Naive thymus-derived CD4-positive, alpha-beta T cell (primary cell): ENCODE measurements around the gene ATXN1L. TPM values are rescaled to one million over a fixed set of nuclear protein-coding genes. Genes with fewer than 3 reads are reported as not detected.
A peak's percentile ranks its signal among the peaks of the same experiment; 100 is the strongest.

Experiments
- ATAC-seq: fragments of 150-1000 bp; cut with Tn5 transposase; 2 replicates; pipeline ENCODE4 v1.10.0; 2021; ENCODE audit warnings: mild to moderate bottlenecking, moderate library complexity
- CTCF ChIA-PET: fragments of 350-600 bp; sonication (Branson Sonifier 250); formaldehyde crosslinking; loops from one replicate; lab custom pipeline; 2021; ENCODE audit warnings: antibody characterized with exemption; lab: Charles Lee
- POLR2A ChIA-PET: fragments of 350-600 bp; sonication (Branson Sonifier 250); formaldehyde crosslinking; loops from one replicate; lab custom pipeline; 2021; ENCODE audit warnings: antibody characterized with exemption, inconsistent platforms; lab: Charles Lee
- DNase-seq, 9 donors: peaks; one replicate each; pipeline versions ENCODE4 v3.0.0 to v3.0.0-alpha.2; 2020 to 2022; ENCODE audit warnings: mixed read lengths in 1 of 9
- H3K27ac ChIP-seq: one replicate; pipeline ENCODE4 v1.7.0; 2013; ENCODE audit warnings: mild to moderate bottlenecking, low read depth, low read length, moderate library complexity
- H3K27me3 ChIP-seq, 2 donors: one replicate each; pipeline ENCODE4 v1.7.0; 2013; ENCODE audit warnings: low read length in 2 of 2, mild to moderate bottlenecking in 2 of 2, moderate library complexity in 2 of 2; ENCODE audit not compliant: control insufficient read depth in 2 of 2, insufficient read depth in 2 of 2
- H3K36me3 ChIP-seq, 3 experiments: 1 replicate in 2 of 3; 2 replicates in 1 of 3; pipeline ENCODE4 v1.7.0; 2013; ENCODE audit warnings: low read length in 3 of 3, mild to moderate bottlenecking in 3 of 3, moderate library complexity in 1 of 3; ENCODE audit not compliant: insufficient read depth in 3 of 3, control insufficient read depth in 2 of 3
- H3K4me1 ChIP-seq, 2 donors: one replicate each; pipeline ENCODE4 v1.7.0; 2013; ENCODE audit warnings: low read length in 2 of 2, mild to moderate bottlenecking in 2 of 2, moderate library complexity in 1 of 2; ENCODE audit not compliant: control insufficient read depth in 2 of 2, insufficient read depth in 2 of 2
- H3K4me3 ChIP-seq: 2 replicates; pipeline ENCODE4 v1.7.0; 2013; ENCODE audit warnings: mild to moderate bottlenecking, low read length
- H3K9me3 ChIP-seq, 3 experiments: 1 replicate in 2 of 3; 2 replicates in 1 of 3; pipeline ENCODE4 v1.7.0; 2013; ENCODE audit warnings: low read length in 3 of 3; ENCODE audit not compliant: control insufficient read depth in 2 of 3
- H3K27ac Mint-ChIP-seq, 9 donors: one replicate each; pipeline ENCODE4 v1.8.0; 2020 to 2022; ENCODE audit warnings: mixed read lengths in 9 of 9, mild to moderate bottlenecking in 8 of 9, moderate library complexity in 5 of 9, inconsistent platforms in 2 of 9
- H3K27me3 Mint-ChIP-seq, 5 donors: one replicate each; pipeline ENCODE4 v1.8.0; 2021 to 2022; ENCODE audit warnings: mixed read lengths in 5 of 5, mild to moderate bottlenecking in 1 of 5
- H3K36me3 Mint-ChIP-seq, 5 donors: one replicate each; pipeline ENCODE4 v1.8.0; 2020 to 2022; ENCODE audit warnings: mixed read lengths in 5 of 5, mild to moderate bottlenecking in 3 of 5, inconsistent platforms in 1 of 5
- H3K4me1 Mint-ChIP-seq, 7 donors: one replicate each; pipeline ENCODE4 v1.8.0; 2020 to 2022; ENCODE audit warnings: mixed read lengths in 7 of 7, mild to moderate bottlenecking in 3 of 7, inconsistent platforms in 1 of 7
- H3K4me3 Mint-ChIP-seq, 10 donors: one replicate each; pipeline ENCODE4 v1.8.0; 2020 to 2022; ENCODE audit warnings: mild to moderate bottlenecking in 10 of 10, mixed read lengths in 10 of 10, moderate library complexity in 6 of 10, inconsistent platforms in 2 of 10
- H3K9me3 Mint-ChIP-seq, 11 donors: one replicate each; pipeline ENCODE4 v1.8.0; 2020 to 2022; ENCODE audit warnings: mixed read lengths in 11 of 11, mild to moderate bottlenecking in 4 of 11, inconsistent platforms in 1 of 11, moderate library complexity in 1 of 11
- intact Hi-C, 2 donors: fragments of 100-400 bp; cut with micrococcal nuclease; formaldehyde crosslinking; loops; one replicate each; pipeline ENCODE4 v1.15.1; 2023
- polyA plus RNA-seq, 2 donors: library from polyadenylated mRNA; unstranded; fragments of 300-500 nt; fragmentation: Illumina TruSeq; gene quantifications; one replicate each; pipeline ENCODE4 v1.2.3, GENCODE V29; 2021
- total RNA-seq, 6 experiments: library from RNA in 5 of 6; stranded (reverse) in 5 of 6; gene quantifications; 1 replicate in 5 of 6; 2 replicates in 1 of 6; pipeline ENCODE4 v1.2.3 and lab custom pipeline; 2021 to 2026

Gene ATXN1L
- total and polyA plus RNA-seq, 7 experiments from 2014 or later = 8.9 to 52.9 (median 28.3) TPM

DNA sequence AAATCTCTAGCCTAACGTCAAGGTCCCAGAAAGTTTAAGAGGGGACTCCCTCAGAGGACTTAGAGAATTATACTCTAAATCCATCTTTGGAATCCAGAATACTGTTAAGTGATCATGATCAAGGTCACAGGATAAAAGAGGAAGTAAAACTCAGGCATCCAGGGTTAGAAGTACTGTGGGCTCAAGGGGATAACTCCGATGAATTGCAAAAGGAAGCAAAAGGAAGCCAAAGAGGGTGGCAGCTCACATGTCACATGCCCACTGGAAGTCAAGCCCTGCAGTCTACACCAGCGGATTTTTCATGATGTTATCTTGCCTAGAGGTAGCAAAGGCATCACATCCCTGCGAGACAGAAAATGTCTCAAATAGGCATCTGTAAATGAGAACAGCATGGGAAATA is 34.4 kb downstream of the ATXN1L start:
- peak overlapping the region in 4 of 9 donors; percentile 85 to 88 (median 86) for H3K27ac Mint-ChIP-seq
- H3K27ac ChIP-seq = no peak overlapping the region
- peak overlapping the region in 9 of 10 donors; percentile 44 to 91 (median 84) for H3K4me3 Mint-ChIP-seq
- H3K4me1 Mint-ChIP-seq = peaks cover 44 to 60% (median 55%) of the 10 kb centered on the region in 7 donors
- peaks cover 0 to 3% (median 0%) of the 10 kb centered on the region in 11 donors for H3K9me3 Mint-ChIP-seq
- peaks cover 0 to 23% (median 20%) of the 10 kb centered on the region in 5 donors for H3K36me3 Mint-ChIP-seq
- H3K4me1 ChIP-seq = peaks cover 32 to 33% of the 10 kb centered on the region in 2 donors
- no peaks in the 10 kb centered on the region for H3K9me3 ChIP-seq
- intact Hi-C loops = loop anchor here (2.0 to 10.0 kb wide), 7 partner anchors 13 to 315 kb away; partner anchors contain the start of genes IST1 (in 2 of the 2), DHODH (in 1 of the 2), DHX38 (in 1 of the 2) and TXNL4B (in 1 of the 2)
- H3K27me3 Mint-ChIP-seq = peaks cover 0 to 7% (median 0%) of the 10 kb centered on the region in 5 donors
- peak overlapping the region; percentile 14 for H3K4me3 ChIP-seq
- H3K36me3 ChIP-seq = peaks cover 0 to 24% (median 0%) of the 10 kb centered on the region in 3 experiments
- ATAC-seq = no peak
- ChIA-PET CTCF (interaction anchor here (1.2 to 4.4 kb wide), 4 partner anchors 14 to 34 kb away, joined by 3 to 44 read pairs (median 4); partner anchors contain the start of gene IST1), POLR2A (interaction anchor here (1.0 to 8.4 kb wide), 5 partner anchors 9 to 70 kb away, joined by 5 to 144 read pairs (median 10); partner anchors contain the start of genes AP1G1 and IST1)
- no peak for DNase-seq
- no peaks in the 10 kb centered on the region for H3K27me3 ChIP-seq

DNA sequence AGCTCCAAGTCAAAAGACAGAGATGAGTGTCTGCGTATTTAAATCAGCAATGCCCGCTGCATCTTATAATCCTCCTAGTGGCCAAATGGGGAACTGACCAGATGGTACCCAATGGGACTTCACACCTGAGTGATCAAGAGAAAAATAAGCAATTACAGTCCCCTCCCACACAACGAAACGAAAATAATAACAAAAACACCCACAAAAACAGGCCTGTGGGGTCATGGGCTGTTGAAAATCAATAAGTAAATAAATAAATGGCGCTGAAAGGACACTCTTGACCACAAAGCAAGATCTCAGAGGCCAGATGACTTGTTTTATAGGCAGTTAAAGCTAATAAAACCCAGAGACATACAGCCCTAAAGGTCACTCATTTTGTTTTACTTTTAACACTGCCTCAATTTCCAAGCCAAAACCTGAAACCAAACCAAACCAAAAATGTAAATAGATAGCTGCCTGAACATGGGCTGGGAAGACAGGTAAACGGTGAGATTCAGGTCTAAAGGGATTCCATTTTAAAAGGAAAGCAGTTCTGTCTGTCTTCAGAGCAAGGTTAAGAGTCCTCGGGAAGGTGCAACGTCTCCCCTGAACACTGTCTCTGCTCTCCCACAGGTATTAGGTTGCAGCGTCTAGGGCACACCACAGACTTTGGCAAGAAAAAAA is 36.9 kb downstream of the ATXN1L start:
- Mint-ChIP-seq H3K9me3 (peaks cover 0 to 3% (median 0%) of the 10 kb centered on the region in 11 donors), H3K27me3 (peaks cover 0 to 20% (median 0%) of the 10 kb centered on the region in 5 donors), H3K27ac (peak overlapping the region; percentile 81 to 95 (median 90)), H3K4me3 (peak overlapping the region; percentile 84 to 96 (median 92)), H3K4me1 (peaks cover 47 to 60% (median 54%) of the 10 kb centered on the region in 7 donors), H3K36me3 (peaks cover 0 to 18% (median 16%) of the 10 kb centered on the region in 5 donors)
- Histone ChIP-seq H3K9me3 (no peaks in the 10 kb centered on the region), H3K36me3 (peaks cover 0 to 11% (median 0%) of the 10 kb centered on the region in 3 experiments), H3K4me1 (peaks cover 32 to 33% of the 10 kb centered on the region in 2 donors), H3K27me3 (no peaks in the 10 kb centered on the region), H3K4me3 (peak overlapping the region; percentile 31), H3K27ac (peak overlapping the region; percentile 84)
- ChIA-PET CTCF (interaction anchor here (0.6 to 4.4 kb wide), 15 partner anchors 9 to 123 kb away, joined by 3 to 44 read pairs (median 6); partner anchors contain the start of genes AP1G1 and IST1), POLR2A (interaction anchor here (0.5 to 8.4 kb wide), 19 partner anchors 8 to 317 kb away, joined by 3 to 144 read pairs (median 5); partner anchors contain the start of genes AP1G1 and IST1)
- peak; percentile 67 for ATAC-seq
- DNase-seq = peak; percentile 25 to 85 (median 82)
- intact Hi-C loops = loop anchor here (1.0 to 10.0 kb wide), 8 partner anchors 10 to 318 kb away; partner anchors contain the start of genes ATXN1L (in 1 of the 2), DHODH (in 1 of the 2), DHX38 (in 1 of the 2) and TXNL4B (in 1 of the 2)

DNA sequence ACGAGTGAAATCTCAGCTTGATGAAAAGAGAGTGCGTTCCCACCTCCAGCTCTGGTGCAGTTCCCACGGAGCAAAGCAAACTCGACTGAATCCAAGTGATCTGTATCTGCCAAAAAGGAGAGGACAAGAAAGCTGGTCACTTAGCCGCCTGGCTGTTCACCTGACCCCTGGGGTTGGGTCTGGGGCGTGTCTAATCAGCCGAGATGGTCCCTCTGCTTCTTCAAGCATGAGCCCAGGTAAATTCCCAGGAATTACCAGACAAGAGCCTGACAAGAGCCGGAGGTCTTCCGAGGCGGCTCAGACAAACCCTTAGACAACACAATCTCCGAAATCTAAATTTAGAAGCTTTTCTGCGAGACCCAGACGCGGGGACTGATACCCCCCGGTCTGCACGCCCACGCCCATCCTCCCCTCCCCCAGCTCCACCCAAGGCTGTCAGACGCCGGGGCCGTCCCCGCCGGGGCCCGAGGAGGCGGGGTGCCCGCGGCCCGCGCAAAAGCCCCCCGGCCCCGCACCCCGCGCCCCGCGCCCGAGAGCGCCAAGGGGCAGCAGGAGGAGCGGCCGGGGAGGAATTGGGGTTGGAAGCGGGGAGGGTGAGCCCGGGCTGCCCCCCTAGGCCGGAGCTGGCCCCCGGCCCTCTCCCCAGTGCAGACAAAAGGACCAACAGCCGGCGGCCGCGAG is 37.5 kb downstream of the ATXN1L start:
- H3K4me3 ChIP-seq = peak overlapping the region; percentile 67
- peaks cover 0 to 20% (median 0%) of the 10 kb centered on the region in 5 donors for H3K27me3 Mint-ChIP-seq
- H3K9me3 Mint-ChIP-seq = peaks cover 0 to 3% (median 0%) of the 10 kb centered on the region in 11 donors
- peak overlapping the region; percentile 84 for H3K27ac ChIP-seq
- peaks cover 47 to 60% (median 54%) of the 10 kb centered on the region in 7 donors for H3K4me1 Mint-ChIP-seq
- peaks cover 0 to 17% (median 16%) of the 10 kb centered on the region in 5 donors for H3K36me3 Mint-ChIP-seq
- no peaks in the 10 kb centered on the region for H3K9me3 ChIP-seq
- no peaks in the 10 kb centered on the region for H3K27me3 ChIP-seq
- H3K27ac Mint-ChIP-seq = peak overlapping the region; percentile 81 to 95 (median 90)
- intact Hi-C loops = loop anchor here (5.0 to 10.0 kb wide), 4 partner anchors 91 to 319 kb away; partner anchors contain the start of genes DHODH (in 1 of the 2), DHX38 (in 1 of the 2) and TXNL4B (in 1 of the 2)
- ChIA-PET CTCF (interaction anchor here (0.6 to 4.4 kb wide), 12 partner anchors 9 to 111 kb away, joined by 3 to 44 read pairs (median 5); partner anchors contain the start of genes AP1G1 and IST1), POLR2A (interaction anchor here (0.7 to 8.4 kb wide), 19 partner anchors 8 to 318 kb away, joined by 3 to 144 read pairs (median 5); partner anchors contain the start of genes AP1G1 and IST1)
- peaks cover 0 to 11% (median 0%) of the 10 kb centered on the region in 3 experiments for H3K36me3 ChIP-seq
- peaks cover 32 to 33% of the 10 kb centered on the region in 2 donors for H3K4me1 ChIP-seq
- peak overlapping the region; percentile 84 to 96 (median 92) for H3K4me3 Mint-ChIP-seq
- ATAC-seq (peak; percentile 33), DNase-seq (peak; percentile 22 to 73 (median 43))

DNA sequence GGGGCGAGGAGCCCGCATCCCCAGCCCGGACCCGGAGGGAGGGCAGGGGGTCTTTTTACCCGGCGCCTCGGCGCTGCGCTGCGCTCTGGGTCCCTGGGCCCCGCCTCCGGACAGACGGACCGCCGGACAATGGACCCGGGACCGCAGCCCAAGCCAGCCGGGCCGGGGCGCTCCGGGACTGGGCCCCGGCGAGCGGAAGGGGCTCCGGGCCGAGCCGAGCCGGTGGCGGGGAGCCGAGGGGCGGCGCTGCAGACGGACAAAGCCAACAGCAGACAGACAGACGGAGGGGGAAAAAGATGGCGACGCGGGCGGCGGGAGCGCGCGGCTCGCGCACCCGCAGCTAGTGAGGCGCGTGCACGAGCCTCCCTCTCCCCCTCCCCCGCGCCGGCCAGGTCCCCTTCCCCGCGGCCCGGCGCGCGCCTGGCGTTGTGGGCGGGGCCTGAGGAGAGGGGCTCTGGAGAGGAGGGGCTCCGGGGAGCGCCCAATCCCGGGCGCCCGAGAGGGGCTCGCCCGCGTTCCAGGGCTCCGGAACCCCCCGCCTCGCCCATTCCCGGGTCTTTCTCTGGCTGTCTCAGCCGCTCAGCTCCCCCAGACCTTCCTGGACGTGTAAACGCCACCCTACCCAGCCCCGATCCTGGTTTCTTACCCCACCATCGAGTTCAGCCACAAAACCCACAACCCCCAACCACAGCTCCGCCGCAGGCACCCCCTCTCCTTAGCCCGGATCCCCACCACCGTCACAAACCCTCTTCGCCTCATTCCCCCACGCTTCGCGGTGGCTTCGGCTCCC is 38.3 kb downstream of the ATXN1L start, which contains the start of gene ZNF821:
TSS of gene ZNF821 (minus strand) at position 334 of the 790 bp plus-strand sequence. CDS start 4,236 bp downstream, outside the sequence.
- ChIA-PET POLR2A (interaction anchor here (0.7 to 8.4 kb wide), 12 partner anchors 9 to 103 kb away, joined by 3 to 144 read pairs (median 4); partner anchors contain the start of genes AP1G1 and IST1), CTCF (interaction anchor here (0.5 to 4.4 kb wide), 8 partner anchors 10 to 112 kb away, joined by 3 to 44 read pairs (median 6); partner anchors contain the start of genes AP1G1 and IST1)
- Histone ChIP-seq H3K4me1 (peaks cover 30 to 33% of the 10 kb centered on the region in 2 donors), H3K9me3 (no peaks in the 10 kb centered on the region), H3K4me3 (peak within 1 kb of the TSS; percentile 67), H3K27me3 (no peaks in the 10 kb centered on the region), H3K27ac (peak within 1 kb of the TSS; percentile 84), H3K36me3 (peaks cover 0 to 7% (median 0%) of the 10 kb centered on the region in 3 experiments)
- Mint-ChIP-seq H3K27ac (peak within 1 kb of the TSS; percentile 88 to 97 (median 95)), H3K9me3 (peaks cover 0 to 3% (median 0%) of the 10 kb centered on the region in 11 donors), H3K4me3 (peak within 1 kb of the TSS; percentile 84 to 99 (median 96)), H3K36me3 (peaks cover 0 to 14% (median 12%) of the 10 kb centered on the region in 5 donors), H3K27me3 (peaks cover 0 to 20% (median 0%) of the 10 kb centered on the region in 5 donors), H3K4me1 (peaks cover 44 to 56% (median 50%) of the 10 kb centered on the region in 7 donors)
- intact Hi-C loops = loop anchor here (1.0 to 10.0 kb wide), 7 partner anchors 11 to 319 kb away; partner anchors contain the start of genes IST1 (in 2 of the 2), ATXN1L (in 1 of the 2), DHODH (in 1 of the 2) and DHX38 (in 1 of the 2)
- ATAC-seq (peak; percentile 68), DNase-seq (peak; percentile 62 to 81 (median 68))

DNA sequence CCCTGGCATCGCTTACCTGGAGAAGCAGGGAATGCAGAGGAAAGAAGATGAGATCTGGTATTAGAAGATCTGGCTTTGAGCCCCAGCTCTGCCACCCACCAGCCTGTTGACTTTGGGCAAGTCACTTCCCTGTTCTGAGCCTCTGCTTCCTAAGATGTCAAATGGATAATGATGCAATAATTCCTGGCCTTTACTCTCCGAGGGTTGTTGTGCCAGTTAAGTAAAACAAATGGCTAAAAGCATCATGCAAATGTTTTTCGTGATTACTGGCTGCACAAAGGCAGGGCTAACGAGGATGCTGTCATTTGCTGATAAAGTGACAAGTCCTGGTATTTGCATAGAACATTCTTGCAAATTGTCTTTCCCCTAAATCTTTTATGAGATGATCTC is 39.5 kb downstream of the ATXN1L start:
- Histone ChIP-seq H3K36me3 (no peaks in the 10 kb centered on the region), H3K27me3 (no peaks in the 10 kb centered on the region), H3K9me3 (no peaks in the 10 kb centered on the region), H3K4me3 (no peak overlapping the region), H3K27ac (no peak overlapping the region), H3K4me1 (peaks cover 18 to 25% of the 10 kb centered on the region in 2 donors)
- ChIA-PET CTCF (interaction anchor here (0.9 kb wide), 1 partner anchor 15 kb away, joined by 5 read pairs; no protein-coding TSS in a partner anchor), POLR2A (interaction anchor here (0.6 to 8.4 kb wide), 5 partner anchors 9 to 76 kb away, joined by 3 to 144 read pairs (median 3); partner anchors contain the start of genes AP1G1 and IST1)
- no peak for DNase-seq
- H3K27ac Mint-ChIP-seq = peak overlapping the region; percentile 55 to 97 (median 86)
- H3K4me3 Mint-ChIP-seq = peak overlapping the region; percentile 84 to 99 (median 94)
- peaks cover 32 to 44% (median 41%) of the 10 kb centered on the region in 7 donors for H3K4me1 Mint-ChIP-seq
- H3K9me3 Mint-ChIP-seq = peaks cover 0 to 3% (median 0%) of the 10 kb centered on the region in 11 donors
- peaks cover 0 to 20% (median 0%) of the 10 kb centered on the region in 5 donors for H3K27me3 Mint-ChIP-seq
- H3K36me3 Mint-ChIP-seq = peaks cover 0 to 5% (median under 1%) of the 10 kb centered on the region in 5 donors
- intact Hi-C loops = loop anchor here in 1 of 2 donors (10.0 kb wide), 1 partner anchor 320 kb away; no protein-coding TSS in a partner anchor
- no peak for ATAC-seq
